Measurements from ENCODE around the gene AKR1C4. TPM values are rescaled to one million over a fixed set of nuclear protein-coding genes. Genes with fewer than 3 reads are reported as not detected.

The AKR1C4 gene
- total RNA-seq, 1 donor from 2014 or later = not detected

GRCh38 chr10:5266804-5267203 lies 70.2 kb downstream of the AKR1C4 start:
- no peaks in the 10 kb centered on the region for H3K36me3 ChIP-seq (ENCODE audit: control insufficient read depth, insufficient read depth, low read length)
- H3K27me3 ChIP-seq (ENCODE audit: control insufficient read depth, insufficient read depth, low read length) = no peaks in the 10 kb centered on the region
- FAIRE-seq (no peak), DNase-seq (ENCODE audit: low read depth) (no peak)
- H3K4me3 ChIP-seq (ENCODE audit: low read depth, low read length) = no peak overlapping the region
- TF ChIP-seq CTCF (IDR thresholded peaks at IDR 0.05; ENCODE audit: insufficient read depth, low read length, severe bottlenecking) = no peak

GRCh38 chr10:5268234-5268633 lies 71.6 kb downstream of the AKR1C4 start:
- Histone ChIP-seq H3K36me3 (ENCODE audit: control insufficient read depth, insufficient read depth, low read length) (no peaks in the 10 kb centered on the region), H3K4me3 (ENCODE audit: low read depth, low read length) (no peak overlapping the region), H3K27me3 (ENCODE audit: control insufficient read depth, insufficient read depth, low read length) (no peaks in the 10 kb centered on the region)
- TF ChIP-seq CTCF (IDR thresholded peaks at IDR 0.05; ENCODE audit: insufficient read depth, low read length, severe bottlenecking) = no peak
- FAIRE-seq (no peak), DNase-seq (ENCODE audit: low read depth) (no peak)

Other genes with a start within 250 kb of the AKR1C4 start
- 63.2 and 113 TPM in 2 replicates for gene AKR1C1, start 233.4 kb upstream of the AKR1C4 start, total RNA-seq
- 191 and 222 TPM in 2 replicates for gene AKR1C2, start 193.0 kb upstream of the AKR1C4 start, total RNA-seq
- gene AKR1C3, start 102.4 kb upstream of the AKR1C4 start, total RNA-seq = 45.5 and 69.5 TPM in 2 replicates
- 0.26 TPM in 1 of 2 replicates, not detected in the other for gene AKR1C8, start 11.7 kb upstream of the AKR1C4 start, total RNA-seq
- gene UCN3, start 168.1 kb downstream of the AKR1C4 start, total RNA-seq = not detected in 2 replicates
- 0.26 TPM in 2 replicates for gene TUBAL3, start 208.0 kb downstream of the AKR1C4 start, total RNA-seq
- gene NET1, start 215.7 kb downstream of the AKR1C4 start, total RNA-seq = 45.8 and 118 TPM in 2 replicates

Measured in bronchial epithelial cell (primary cell).